H9 (cell line): Measurements from ENCODE around the gene KIZ. TPM values are rescaled to one million over a fixed set of nuclear protein-coding genes. Genes with fewer than 3 reads are reported as not detected.

Source experiments
- DNase-seq: peaks from one replicate; pipeline ENCODE4 v3.0.0-alpha.2; 2017
- H2AFZ ChIP-seq: one replicate; pipeline ENCODE4 v1.6.1; 2013; ENCODE audit warnings: mild to moderate bottlenecking, low read length, control low read depth, moderate library complexity
- H2AK5ac ChIP-seq: 2 replicates; pipeline ENCODE4 v1.6.1; 2013; ENCODE audit warnings: low read length, control low read depth, mixed read lengths; ENCODE audit not compliant: insufficient read length
- H2BK120ac ChIP-seq: one replicate; pipeline ENCODE4 v1.6.1; 2013; ENCODE audit warnings: low read depth, mild to moderate bottlenecking, low read length, control low read depth, inconsistent platforms; ENCODE audit not compliant: poor library complexity, severe bottlenecking
- H2BK12ac ChIP-seq: 2 replicates; pipeline ENCODE4 v1.6.1; 2013; ENCODE audit warnings: low read length, control low read depth, mixed read lengths, low read depth; ENCODE audit not compliant: insufficient read length
- H2BK15ac ChIP-seq: 2 replicates; pipeline ENCODE4 v1.6.1; 2013; ENCODE audit warnings: low read depth, low read length, control low read depth
- H2BK20ac ChIP-seq: one replicate; pipeline ENCODE4 v1.6.1; 2013; ENCODE audit warnings: low read depth, mild to moderate bottlenecking, low read length, control low read depth, inconsistent platforms; ENCODE audit not compliant: poor library complexity, severe bottlenecking
- H2BK5ac ChIP-seq: 2 replicates; pipeline ENCODE4 v1.6.1; 2013; ENCODE audit warnings: low read length, control low read depth, mixed read lengths; ENCODE audit not compliant: insufficient read length
- H3K14ac ChIP-seq: 2 replicates; pipeline ENCODE4 v1.6.1; 2013; ENCODE audit warnings: low read length, control low read depth; ENCODE audit not compliant: insufficient read depth
- H3K18ac ChIP-seq: 2 replicates; pipeline ENCODE4 v1.6.1; 2013; ENCODE audit warnings: low read depth, mild to moderate bottlenecking, mixed read lengths, low read length, control low read depth; ENCODE audit not compliant: insufficient read length
- H3K23ac ChIP-seq: 2 replicates; pipeline ENCODE4 v1.6.1; 2013; ENCODE audit warnings: low read length, control low read depth, mixed read lengths, low read depth; ENCODE audit not compliant: insufficient read length
- H3K23me2 ChIP-seq: 2 replicates; pipeline ENCODE4 v1.6.1; 2013; ENCODE audit warnings: low read depth, mild to moderate bottlenecking, mixed read lengths, low read length, control low read depth; ENCODE audit not compliant: insufficient read length, poor library complexity, severe bottlenecking
- H3K27ac ChIP-seq: 2 replicates; pipeline ENCODE4 v1.5.1; 2013; ENCODE audit warnings: low read length, control low read depth, mixed read lengths, low read depth; ENCODE audit not compliant: insufficient read length
- H3K27me3 ChIP-seq: 2 replicates; pipeline ENCODE4 v1.6.1; 2013; ENCODE audit warnings: low read length, control low read depth, inconsistent platforms; ENCODE audit not compliant: insufficient read depth
- H3K4ac ChIP-seq: 2 replicates; pipeline ENCODE4 v1.6.1; 2013; ENCODE audit warnings: low read depth, mild to moderate bottlenecking, control low read depth, inconsistent platforms, low read length, moderate library complexity
- H3K4me1 ChIP-seq: 2 replicates; pipeline ENCODE4 v1.6.1; 2013; ENCODE audit warnings: low read length, control low read depth, inconsistent platforms; ENCODE audit not compliant: insufficient read depth
- H3K4me2 ChIP-seq: 2 replicates; pipeline ENCODE4 v1.6.1; 2013; ENCODE audit warnings: low read length, control low read depth, mixed read lengths; ENCODE audit not compliant: insufficient read length, insufficient read depth
- H3K56ac ChIP-seq: 2 replicates; pipeline ENCODE4 v1.6.1; 2013; ENCODE audit warnings: low read depth, mild to moderate bottlenecking, mixed read lengths, low read length, control low read depth; ENCODE audit not compliant: insufficient read length
- H3K79me1 ChIP-seq: 2 replicates; pipeline ENCODE4 v1.6.1; 2013; ENCODE audit warnings: low read depth, mild to moderate bottlenecking, moderate library complexity, low read length, control low read depth, inconsistent platforms; ENCODE audit not compliant: insufficient read depth, poor library complexity, severe bottlenecking
- H3K79me2 ChIP-seq: 2 replicates; pipeline ENCODE4 v1.6.1; 2013; ENCODE audit warnings: low read length, control low read depth, inconsistent platforms; ENCODE audit not compliant: insufficient read depth
- H3K9ac ChIP-seq: 2 replicates; pipeline ENCODE4 v1.6.1; 2013; ENCODE audit warnings: low read length, control low read depth, mixed read lengths; ENCODE audit not compliant: insufficient read length; ENCODE audit errors: extremely low read depth
- H3K9me3 ChIP-seq: one replicate; pipeline ENCODE4 v1.6.1; 2013; ENCODE audit warnings: low read depth, low read length, inconsistent platforms; ENCODE audit not compliant: control insufficient read depth
- H3T11ph ChIP-seq: one replicate; pipeline ENCODE4 v1.6.1; 2013; ENCODE audit warnings: mild to moderate bottlenecking, low read length, control low read depth, inconsistent platforms
- H4K20me1 ChIP-seq: one replicate; pipeline ENCODE4 v1.6.1; 2013; ENCODE audit not compliant: control insufficient read depth, insufficient read length, insufficient read depth
- H4K5ac ChIP-seq: 2 replicates; pipeline ENCODE4 v1.6.1; 2013; ENCODE audit warnings: low read depth, mild to moderate bottlenecking, mixed read lengths, low read length, control low read depth; ENCODE audit not compliant: insufficient read length
- H4K8ac ChIP-seq: replicated peaks from 2 replicates; pipeline ENCODE4 v1.6.1; 2013; ENCODE audit warnings: low read length, control low read depth, mixed read lengths, low read depth; ENCODE audit not compliant: insufficient read length
- H4K91ac ChIP-seq: 2 replicates; pipeline ENCODE4 v1.6.1; 2013; ENCODE audit warnings: low read depth, mild to moderate bottlenecking, moderate library complexity, mixed read lengths, low read length, control low read depth; ENCODE audit not compliant: insufficient read length
- H3K27ac Mint-ChIP-seq, 3 experiments: 2 replicates in 2 of 3; 3 replicates in 1 of 3; pipeline ENCODE4 v1.8.0; 2020 to 2021; ENCODE audit warnings: mixed read lengths in 3 of 3, mild to moderate bottlenecking in 1 of 3, moderate library complexity in 1 of 3
- H3K27me3 Mint-ChIP-seq: 2 replicates; pipeline ENCODE4 v1.8.0; 2021; ENCODE audit warnings: low read depth, mild to moderate bottlenecking, moderate library complexity, mixed read lengths
- H3K36me3 Mint-ChIP-seq, 3 experiments: 2 replicates in 2 of 3; 3 replicates in 1 of 3; pipeline ENCODE4 v1.8.0; 2020 to 2021; ENCODE audit warnings: low read depth in 3 of 3, mixed read lengths in 3 of 3; ENCODE audit not compliant: insufficient read depth in 1 of 3
- H3K4me1 Mint-ChIP-seq, 2 experiments: 2 replicates each; pipeline ENCODE4 v1.8.0; 2020; ENCODE audit warnings: mixed read lengths in 2 of 2
- H3K4me3 Mint-ChIP-seq, 2 experiments: 2 replicates in 1 of 2; 3 replicates in 1 of 2; pipeline ENCODE4 v1.8.0; 2020 to 2021; ENCODE audit warnings: mild to moderate bottlenecking in 2 of 2, mixed read lengths in 2 of 2, moderate library complexity in 1 of 2
- H3K9me3 Mint-ChIP-seq, 2 experiments: 2 replicates in 1 of 2; 3 replicates in 1 of 2; pipeline ENCODE4 v1.8.0; 2020; ENCODE audit warnings: mild to moderate bottlenecking in 2 of 2, mixed read lengths in 2 of 2, moderate library complexity in 1 of 2
- WGBS: extraction: QIAGEN DNeasy Blood & Tissue Kit; methylation state at CpG from one replicate; pipeline ENCODE4 v1.1.7; 2013; ENCODE audit warnings: missing lambda C conversion rate, low lambda C conversion rate, mixed read lengths; ENCODE audit not compliant: insufficient read length; ENCODE audit errors: extremely low coverage; 5-methylcytosine and 5-hydroxymethylcytosine counted together
- total RNA-seq: library from RNA; stranded (reverse); gene quantifications from 2 replicates; pipeline ENCODE4 v1.2.1, GENCODE V29; 2021
- TF ChIP-seq, protein P1 (sequence below): fragments of 200-600 bp; sonication (generic); conservative IDR thresholded peaks from 3 replicates; pipeline ENCODE4 v1.8.0; 2021; ENCODE audit warnings: antibody characterized with exemption, mild to moderate bottlenecking

KIZ gene
- total RNA-seq, 1 experiment from 2014 or later: 29.3 TPM

DNA sequence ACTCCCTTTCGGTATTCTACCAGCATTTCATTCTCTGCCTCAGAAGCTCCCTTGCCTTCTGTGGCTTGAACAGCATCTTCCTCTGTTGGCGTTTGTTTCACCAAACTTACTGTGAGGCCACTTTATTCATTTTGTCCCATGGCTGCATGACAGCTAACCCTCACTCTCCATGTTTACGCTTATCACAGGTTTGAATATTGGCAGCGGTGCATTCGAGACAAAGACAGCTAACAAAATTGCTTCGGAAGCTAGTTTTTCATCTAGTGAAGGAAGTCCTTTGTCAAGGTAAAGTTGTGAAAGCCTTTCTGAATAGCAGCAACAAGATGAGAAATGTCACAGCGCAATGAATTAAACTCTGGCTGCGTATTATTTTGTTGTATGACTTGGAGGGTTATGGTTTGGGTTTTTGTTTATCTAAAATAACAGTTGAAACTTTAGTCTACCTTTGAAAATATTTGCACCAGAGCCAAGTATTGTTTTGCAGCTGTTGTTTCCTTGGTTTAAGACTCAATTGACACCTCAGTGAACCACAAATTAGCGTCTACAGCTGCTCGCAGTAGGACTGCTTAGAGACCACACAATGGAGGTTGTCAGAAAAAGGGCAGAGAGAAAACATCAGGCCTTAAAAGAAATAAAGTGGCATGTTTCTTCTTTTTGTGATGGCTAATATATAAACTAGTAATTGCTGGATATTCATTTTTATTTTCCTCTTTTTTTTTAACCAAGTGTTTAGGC lies 106.8 kb downstream of the KIZ start:
- Histone ChIP-seq H2BK20ac (no peak overlapping the region), H3K27me3 (no peaks in the 10 kb centered on the region), H3K14ac (no peak overlapping the region), H3K18ac (no peak overlapping the region), H3K9ac (no peak overlapping the region), H3K79me2 (no peaks in the 10 kb centered on the region), H3K9me3 (no peaks in the 10 kb centered on the region), H2BK5ac (no peak overlapping the region), H3K56ac (no peak overlapping the region), H2AFZ (no peak overlapping the region), H2BK15ac (no peak overlapping the region), H4K20me1 (no peaks in the 10 kb centered on the region), H2BK120ac (no peak overlapping the region), H3K79me1 (no peaks in the 10 kb centered on the region), H3T11ph (no peak overlapping the region), H2AK5ac (no peak overlapping the region), H3K4ac (no peak overlapping the region), H3K23ac (no peak overlapping the region), H4K5ac (no peak overlapping the region), H3K4me2 (no peak overlapping the region), H3K23me2 (no peaks in the 10 kb centered on the region), H3K4me1 (no peaks in the 10 kb centered on the region; the same call in 1 of the 2 replicates), H3K27ac (no peak overlapping the region), H4K91ac (no peak overlapping the region), H2BK12ac (no peak overlapping the region), H4K8ac (no peak overlapping the region)
- Mint-ChIP-seq H3K27me3 (no peaks in the 10 kb centered on the region), H3K4me3 (no peak overlapping the region), H3K9me3 (no peaks in the 10 kb centered on the region), H3K27ac (peak overlapping the region in 1 of 3 experiments; percentile 82; a peak in 2 of 7 replicates), H3K36me3 (peaks cover 0 to 33% (median 31%) of the 10 kb centered on the region in 3 experiments; a peak in 4 of 7 replicates), H3K4me1 (peaks cover 33 to 42% of the 10 kb centered on the region in 2 experiments)
- DNase-seq: no peak
- TF ChIP-seq, protein P1, sequence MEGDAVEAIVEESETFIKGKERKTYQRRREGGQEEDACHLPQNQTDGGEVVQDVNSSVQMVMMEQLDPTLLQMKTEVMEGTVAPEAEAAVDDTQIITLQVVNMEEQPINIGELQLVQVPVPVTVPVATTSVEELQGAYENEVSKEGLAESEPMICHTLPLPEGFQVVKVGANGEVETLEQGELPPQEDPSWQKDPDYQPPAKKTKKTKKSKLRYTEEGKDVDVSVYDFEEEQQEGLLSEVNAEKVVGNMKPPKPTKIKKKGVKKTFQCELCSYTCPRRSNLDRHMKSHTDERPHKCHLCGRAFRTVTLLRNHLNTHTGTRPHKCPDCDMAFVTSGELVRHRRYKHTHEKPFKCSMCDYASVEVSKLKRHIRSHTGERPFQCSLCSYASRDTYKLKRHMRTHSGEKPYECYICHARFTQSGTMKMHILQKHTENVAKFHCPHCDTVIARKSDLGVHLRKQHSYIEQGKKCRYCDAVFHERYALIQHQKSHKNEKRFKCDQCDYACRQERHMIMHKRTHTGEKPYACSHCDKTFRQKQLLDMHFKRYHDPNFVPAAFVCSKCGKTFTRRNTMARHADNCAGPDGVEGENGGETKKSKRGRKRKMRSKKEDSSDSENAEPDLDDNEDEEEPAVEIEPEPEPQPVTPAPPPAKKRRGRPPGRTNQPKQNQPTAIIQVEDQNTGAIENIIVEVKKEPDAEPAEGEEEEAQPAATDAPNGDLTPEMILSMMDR: no peak
- WGBS: no CpG with 5 or more reads among the region's 10 CpGs
